GM18870 (cell line): Measurements from ENCODE around the gene TCEA2.

Source experiments
- ATAC-seq: cut with Tn5 transposase; IDR thresholded peaks from one replicate; pipeline ENCODE4 v1.9.1; 2021; ENCODE audit warnings: moderate library complexity; ENCODE audit not compliant: unreplicated experiment

Gene TCEA2

DNA sequence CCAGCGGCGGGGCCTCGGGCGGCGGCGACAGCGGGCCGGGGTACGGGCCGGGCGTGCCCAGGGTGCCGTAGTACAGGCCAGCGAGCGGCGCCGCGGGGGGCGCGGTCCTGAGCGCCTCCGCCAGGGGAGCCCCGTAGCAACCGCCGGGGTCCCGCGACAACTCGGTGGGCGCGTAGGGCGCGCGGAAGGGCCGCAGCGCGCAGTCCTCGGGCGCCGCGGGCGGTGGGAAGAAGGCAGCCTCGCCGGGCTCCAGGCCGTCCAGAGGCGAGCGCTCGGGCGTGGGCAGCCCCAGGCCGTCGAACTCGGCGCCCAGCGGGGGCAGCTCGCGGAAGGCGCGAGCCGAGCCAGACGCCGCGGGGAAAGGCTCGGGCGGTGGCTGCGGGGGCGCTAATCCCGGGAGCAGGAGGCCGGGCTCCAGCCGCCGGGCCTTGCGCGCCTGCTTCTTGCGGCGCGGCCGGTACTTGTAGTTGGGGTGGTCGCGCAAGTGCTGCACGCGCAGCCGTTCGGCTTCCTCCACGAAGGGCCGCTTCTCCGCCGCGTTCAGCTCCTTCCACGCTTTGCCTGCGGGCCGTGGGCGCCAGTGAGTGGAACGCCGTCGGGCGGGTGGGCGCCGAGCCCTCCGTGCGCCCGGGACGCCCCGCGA is 14.5 kb upstream of the TCEA2 start:
- no peak for ATAC-seq

- no peak for ATAC-seq
These were observed 13.7 kb upstream of the TCEA2 start, which contains the start of gene SOX18 for GRCh38 chr20:64049060-64049877. Gene SOX18 (minus strand): TSS chr20:64049639. CDS start chr20:64049516, 123 bp downstream.

DNA sequence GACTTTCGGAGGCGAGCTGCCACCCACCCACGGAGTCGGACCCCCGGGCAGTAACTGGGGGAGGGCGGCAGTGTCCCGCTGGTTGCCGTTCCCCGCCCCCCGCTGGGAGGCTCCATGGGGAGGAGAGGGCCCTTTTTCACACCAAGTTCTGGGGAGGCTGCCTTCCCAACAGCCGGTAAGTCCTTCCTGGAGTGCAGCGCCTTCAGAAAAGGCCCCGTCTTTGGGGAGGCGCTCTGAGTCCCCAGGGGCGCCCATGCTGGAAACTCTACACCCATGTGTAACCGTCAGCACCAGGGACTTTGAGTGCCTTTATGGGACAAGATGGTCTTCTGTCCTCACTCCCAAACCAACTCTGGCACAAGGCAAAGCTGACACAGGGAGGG is 13.1 kb upstream of the TCEA2 start:
- no peak for ATAC-seq

DNA sequence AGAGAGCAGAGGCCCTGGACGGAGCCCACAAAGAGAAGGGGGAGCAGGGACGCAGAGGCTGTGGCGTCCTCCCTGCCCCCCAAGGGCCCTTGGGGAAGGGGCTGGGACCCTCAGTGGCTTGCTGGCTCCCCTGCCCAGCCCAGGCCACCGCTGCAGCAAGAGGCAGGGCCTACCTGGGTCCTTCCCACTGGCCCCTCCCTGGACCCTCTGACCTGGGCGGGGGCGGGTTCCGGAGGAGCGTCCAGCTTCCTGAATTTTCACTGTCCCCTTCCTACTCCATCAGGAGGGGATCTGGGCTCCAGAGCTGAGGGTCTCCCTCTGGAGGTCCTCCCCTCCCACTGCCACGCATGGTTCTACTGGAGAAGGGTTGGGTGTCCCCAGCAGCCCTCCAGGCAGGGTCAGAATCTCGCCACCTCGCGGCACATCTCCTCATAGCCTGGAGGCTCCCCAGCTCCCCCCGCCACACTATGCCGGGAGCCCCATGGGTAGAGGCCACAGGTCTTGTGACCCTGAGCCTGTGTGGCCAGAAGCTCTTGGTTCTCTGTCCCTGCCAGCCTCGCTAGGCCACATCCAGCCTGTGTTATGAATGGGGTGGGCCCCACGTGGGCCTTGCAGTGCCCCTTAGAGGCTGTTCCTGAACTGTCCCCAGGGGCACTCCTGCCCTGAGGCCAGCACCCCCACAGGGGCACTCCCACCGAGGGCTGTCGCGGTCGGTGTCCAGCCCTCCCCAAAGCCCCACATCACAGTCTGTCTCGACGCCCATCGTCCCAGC is 12.6 kb upstream of the TCEA2 start:
- no peak for ATAC-seq

DNA sequence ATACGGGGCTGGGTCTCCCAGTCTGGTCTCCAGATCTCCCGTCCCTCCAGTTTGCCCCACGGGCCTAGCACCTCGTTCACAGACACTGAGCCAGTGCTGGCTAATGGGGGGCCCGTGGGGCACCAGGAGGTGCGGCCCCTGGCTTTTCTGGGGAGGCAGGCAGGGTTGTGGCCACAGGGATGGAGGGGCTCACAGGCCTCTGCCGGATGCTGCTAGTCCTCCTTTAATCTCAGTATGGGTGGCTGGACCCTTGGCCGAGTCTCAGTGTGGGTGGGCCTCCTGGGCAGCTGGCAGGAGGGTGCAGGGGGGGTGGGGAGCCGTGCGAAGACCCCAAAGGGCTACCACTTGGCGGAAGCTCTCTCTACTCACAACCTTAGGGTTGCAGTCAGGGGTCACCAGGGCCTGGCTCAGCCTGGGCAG is 12.0 kb upstream of the TCEA2 start:
- ATAC-seq = no peak

DNA sequence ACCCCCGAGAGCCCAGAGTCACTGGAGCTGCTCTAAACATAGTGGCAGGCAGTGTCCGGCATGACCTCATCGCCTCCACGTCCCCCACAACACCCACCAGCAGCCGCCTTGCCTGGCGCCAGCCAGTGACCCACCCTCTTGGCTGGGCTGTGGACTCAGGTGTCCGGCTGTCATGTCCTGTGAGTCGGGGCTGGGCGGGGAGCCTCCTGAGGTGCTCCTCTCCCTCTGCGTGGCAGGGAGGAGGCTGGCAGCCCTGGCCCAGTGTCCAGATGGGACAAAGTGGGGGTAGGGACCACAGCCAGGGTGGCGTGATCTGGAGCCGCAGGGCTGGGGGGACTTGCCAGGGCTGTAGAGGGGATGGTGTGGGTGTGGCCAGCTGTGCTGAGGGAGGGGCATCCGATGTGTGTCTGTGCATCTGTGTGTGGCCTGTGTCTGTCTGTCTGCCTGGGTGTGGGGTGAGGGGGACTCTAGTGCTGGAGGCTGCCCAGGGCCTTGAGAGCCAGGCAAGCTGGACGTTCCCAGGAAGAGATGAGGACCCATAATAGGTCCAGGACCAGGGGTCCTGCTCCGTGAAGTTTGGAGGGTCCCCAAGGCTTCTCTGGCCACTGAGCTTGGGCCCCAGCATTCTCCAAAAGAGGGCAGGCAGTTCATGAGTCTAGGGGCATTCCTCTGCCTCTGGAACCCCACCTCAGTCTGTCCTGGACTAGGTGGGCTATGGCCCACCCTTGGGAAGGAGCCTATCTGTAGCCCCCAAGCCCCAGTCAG is 11.3 kb upstream of the TCEA2 start:
- ATAC-seq = no peak

DNA sequence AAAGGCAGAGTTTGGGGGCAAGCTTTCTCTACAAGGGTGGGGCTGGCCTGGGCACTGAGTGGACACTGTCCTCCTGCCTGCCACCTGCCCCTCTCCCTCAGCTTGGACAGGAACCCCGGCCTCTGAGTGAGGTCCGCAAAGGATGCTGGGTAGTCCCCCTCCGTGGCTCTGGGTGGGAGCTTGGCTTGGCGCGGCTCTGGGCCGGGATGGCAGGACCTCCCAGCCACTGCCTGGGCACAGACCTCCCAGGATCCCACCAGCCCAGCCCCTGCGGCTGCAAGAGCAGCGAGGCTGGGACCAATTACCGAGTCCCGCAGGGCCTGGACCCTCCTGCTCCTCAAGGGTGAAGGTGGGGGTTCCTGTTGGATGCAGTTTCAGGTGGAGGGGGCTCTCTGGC is 10.7 kb upstream of the TCEA2 start:
- ATAC-seq = no peak

GRCh38 chr20:64052987-64053840 is 9.8 kb upstream of the TCEA2 start:
- ATAC-seq = no peak

DNA sequence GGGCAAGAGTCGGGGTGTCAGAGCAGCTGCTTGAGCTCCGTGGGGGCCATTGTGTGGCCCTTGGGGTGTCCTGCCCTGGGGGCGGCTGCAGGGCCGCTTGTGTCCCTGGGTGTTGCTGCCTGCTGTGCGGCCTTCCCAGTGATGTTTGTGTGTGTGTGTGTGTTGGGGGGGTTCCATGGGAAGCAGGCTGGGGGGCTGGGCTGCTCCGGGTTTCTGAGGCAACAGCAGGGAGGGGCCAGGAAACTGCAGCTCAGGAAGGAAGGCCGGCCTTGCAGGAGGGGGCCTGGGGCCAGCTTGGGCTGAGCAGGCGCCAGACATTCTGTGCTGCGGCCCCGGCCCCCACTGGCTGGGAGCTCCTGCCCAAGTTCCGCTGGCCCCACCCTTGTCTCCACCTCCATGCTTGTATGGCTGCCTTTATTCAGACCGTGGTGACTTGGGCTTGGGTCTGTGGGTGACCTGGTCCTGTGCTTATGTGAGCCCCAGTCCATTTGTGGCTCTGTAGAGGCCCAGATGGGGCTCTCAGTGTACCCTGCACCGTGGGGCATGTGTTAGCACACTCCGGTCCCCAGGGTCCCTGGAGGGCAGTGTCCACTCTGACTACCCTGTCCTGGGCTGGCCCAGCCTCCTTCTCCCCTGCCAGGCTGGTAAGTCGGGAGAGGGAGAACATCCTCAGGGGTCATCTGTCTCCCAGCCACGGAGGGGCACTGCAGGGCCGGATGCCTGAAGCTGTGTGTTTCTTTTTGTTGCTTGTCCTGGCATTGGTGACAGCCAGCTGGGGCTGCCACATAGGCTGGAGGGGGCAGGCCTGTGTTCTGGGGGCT is 8.9 kb upstream of the TCEA2 start:
- ATAC-seq = no peak

DNA sequence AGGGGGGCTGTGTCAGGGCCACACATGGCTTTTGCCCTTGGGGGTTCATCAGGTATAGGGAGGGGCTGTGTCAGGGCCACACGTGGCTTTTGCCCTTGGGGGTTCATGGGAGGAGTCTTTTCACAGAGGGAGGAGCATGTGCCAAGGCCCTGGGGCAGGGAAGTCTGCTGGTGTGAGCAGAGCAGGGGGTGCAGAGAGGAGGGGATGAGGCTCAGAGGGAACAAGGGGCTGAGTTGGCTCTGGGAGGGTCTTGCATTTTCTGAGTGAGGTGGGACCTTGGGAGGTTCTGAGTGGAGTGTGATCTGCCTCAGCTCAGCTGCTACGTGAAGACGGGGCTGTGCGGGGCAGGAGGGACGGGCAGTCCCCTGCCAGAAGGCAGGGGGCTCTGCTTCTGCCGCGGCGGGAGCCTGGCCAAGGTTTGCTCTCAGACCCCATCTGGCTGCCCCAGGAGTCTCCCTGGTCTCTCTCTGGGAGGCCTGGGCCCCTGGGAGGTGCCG is 7.6 kb upstream of the TCEA2 start:
- ATAC-seq = no peak

DNA sequence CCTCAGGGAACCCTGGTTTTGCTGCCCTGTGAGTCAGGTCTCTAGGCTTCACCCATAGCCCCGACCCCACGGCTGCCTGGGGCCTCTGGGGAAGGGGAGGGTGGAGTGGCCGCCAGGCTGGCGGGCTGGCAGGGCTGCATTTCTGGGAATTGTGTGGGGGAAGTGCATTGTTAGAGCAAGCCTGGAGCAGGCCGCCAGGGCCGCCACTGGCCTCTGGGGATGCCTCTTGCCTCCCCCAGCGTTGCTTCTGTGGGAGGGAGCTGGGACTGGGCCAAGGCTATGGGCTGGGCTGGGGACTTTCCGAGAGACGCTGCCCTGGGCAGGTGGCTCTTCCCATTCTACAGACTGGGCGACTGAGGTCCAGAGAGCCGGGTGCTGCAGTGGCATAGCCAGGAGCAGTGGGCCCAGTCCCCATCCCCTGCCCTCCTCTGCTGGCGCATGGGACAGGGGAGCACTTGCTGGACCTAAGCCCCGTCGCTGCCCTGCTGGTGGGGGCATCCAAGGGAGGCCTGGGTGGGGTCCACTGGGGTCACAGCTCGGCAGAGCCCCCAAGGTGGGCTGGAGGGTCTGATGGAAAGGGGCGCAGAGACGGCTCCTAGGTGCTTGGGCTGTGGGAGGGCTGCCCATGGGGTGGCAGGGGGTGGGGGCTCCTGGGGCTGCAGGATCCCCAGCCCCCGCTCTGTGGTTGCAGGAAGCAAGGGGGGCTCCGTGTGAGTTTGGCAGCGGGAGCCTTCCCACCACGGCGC is 6.9 kb upstream of the TCEA2 start:
- ATAC-seq = no peak

GRCh38 chr20:64056639-64056888 is 6.4 kb upstream of the TCEA2 start:
- ATAC-seq = no peak

GRCh38 chr20:64056889-64057627 is 5.9 kb upstream of the TCEA2 start:
- no peak for ATAC-seq

DNA sequence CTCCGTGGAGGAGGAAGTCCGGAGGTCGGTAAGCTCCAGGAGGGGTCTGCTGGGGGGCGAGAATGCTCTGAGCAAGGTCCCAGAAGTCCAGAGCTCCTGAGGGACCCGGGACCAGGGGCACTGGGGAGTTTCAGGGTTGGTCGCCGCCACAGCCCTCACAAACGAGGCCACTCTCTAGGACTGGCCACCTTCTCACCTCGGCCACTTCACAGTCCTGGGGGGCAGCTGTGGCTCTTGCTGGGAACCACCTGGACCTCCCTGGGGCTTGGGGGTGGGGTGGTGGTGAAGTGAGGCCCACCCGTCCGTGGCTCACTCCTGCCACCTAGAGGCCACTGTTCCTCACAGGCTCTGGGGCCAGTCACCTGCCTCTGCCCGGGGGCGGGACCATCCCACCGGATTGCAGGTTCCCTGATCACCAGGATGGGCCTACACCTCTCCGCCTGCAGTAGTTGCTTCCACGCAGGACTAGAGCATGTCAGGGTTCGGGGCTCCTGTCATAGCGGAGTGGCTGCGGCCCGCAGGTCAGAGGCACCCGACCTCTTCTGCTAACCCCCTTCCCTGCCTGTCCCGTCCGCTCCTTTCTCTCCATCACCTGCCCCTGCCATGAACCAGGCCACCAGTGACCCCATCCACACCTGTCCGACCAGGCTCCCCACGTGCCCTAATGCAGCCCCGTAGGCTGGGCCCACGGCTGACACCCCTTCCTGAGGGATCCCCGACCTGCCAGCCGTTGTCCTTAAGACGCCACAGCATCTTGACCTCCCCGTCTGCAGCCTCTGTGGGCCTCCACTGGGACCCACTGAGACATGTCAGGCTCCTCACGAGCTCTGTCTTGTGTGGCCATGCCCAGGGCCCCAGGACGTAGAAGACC is 5.1 kb upstream of the TCEA2 start:
- ATAC-seq = no peak

- ATAC-seq = no peak
These were observed 4.5 kb upstream of the TCEA2 start for GRCh38 chr20:64058536-64058935.

- no peak for ATAC-seq
These were observed 762 bp upstream of the TCEA2 start for GRCh38 chr20:64062276-64062595.
